IMR-90 (cell line): ENCODE results near the gene NDOR1.

ENCODE experiments used
- BHLHE40 ChIP-seq: fragments of 150-350 bp; IDR thresholded peaks from 2 replicates; pipeline ENCODE4 v1.6.1; 2016; ENCODE audit warnings: mild to moderate bottlenecking, low read depth, low read length
- CEBPB ChIP-seq: IDR thresholded peaks from 2 replicates; pipeline ENCODE4 v1.6.1; 2012; ENCODE audit warnings: low read depth, low read length, improper control_type of control experiment
- POLR2A ChIP-seq: IDR thresholded peaks from 2 replicates; pipeline ENCODE4 v1.6.1; 2012; ENCODE audit warnings: mild to moderate bottlenecking, low read depth, low read length
- TF ChIP-seq, protein P1 (sequence below): conservative IDR thresholded peaks from 2 replicates; pipeline ENCODE4 v1.5.1; 2012; ENCODE audit warnings: mild to moderate bottlenecking, low read depth, low read length, improper control_type of control experiment

GRCh38 chr9:137159105-137160053, 46.1 kb upstream of the NDOR1 start:
- TF ChIP-seq, protein P1, sequence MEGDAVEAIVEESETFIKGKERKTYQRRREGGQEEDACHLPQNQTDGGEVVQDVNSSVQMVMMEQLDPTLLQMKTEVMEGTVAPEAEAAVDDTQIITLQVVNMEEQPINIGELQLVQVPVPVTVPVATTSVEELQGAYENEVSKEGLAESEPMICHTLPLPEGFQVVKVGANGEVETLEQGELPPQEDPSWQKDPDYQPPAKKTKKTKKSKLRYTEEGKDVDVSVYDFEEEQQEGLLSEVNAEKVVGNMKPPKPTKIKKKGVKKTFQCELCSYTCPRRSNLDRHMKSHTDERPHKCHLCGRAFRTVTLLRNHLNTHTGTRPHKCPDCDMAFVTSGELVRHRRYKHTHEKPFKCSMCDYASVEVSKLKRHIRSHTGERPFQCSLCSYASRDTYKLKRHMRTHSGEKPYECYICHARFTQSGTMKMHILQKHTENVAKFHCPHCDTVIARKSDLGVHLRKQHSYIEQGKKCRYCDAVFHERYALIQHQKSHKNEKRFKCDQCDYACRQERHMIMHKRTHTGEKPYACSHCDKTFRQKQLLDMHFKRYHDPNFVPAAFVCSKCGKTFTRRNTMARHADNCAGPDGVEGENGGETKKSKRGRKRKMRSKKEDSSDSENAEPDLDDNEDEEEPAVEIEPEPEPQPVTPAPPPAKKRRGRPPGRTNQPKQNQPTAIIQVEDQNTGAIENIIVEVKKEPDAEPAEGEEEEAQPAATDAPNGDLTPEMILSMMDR = no peak
- TF ChIP-seq POLR2A = no peak
- no peak for TF ChIP-seq BHLHE40
- no peak for TF ChIP-seq CEBPB
